Testis (tissue), 3 donors: ENCODE data around the gene OLFM4. TPM values are rescaled to one million over a fixed set of nuclear protein-coding genes. Genes with fewer than 3 reads are reported as not detected.

ENCODE experiments used
- DNase-seq: peaks from one replicate; pipeline ENCODE4 v3.0.0-alpha.2; 2019
- H3K27ac ChIP-seq, 2 donors: fragments of 200-600 bp; sonication (generic); one replicate each; pipeline ENCODE4 v1.5.1; 2019
- H3K27me3 ChIP-seq: fragments of 200-600 bp; sonication (generic); one replicate; pipeline ENCODE4 v1.5.1; 2019
- H3K36me3 ChIP-seq: fragments of 200-600 bp; sonication (generic); one replicate; pipeline ENCODE4 v1.5.1; 2017; ENCODE audit warnings: low read depth; ENCODE audit errors: missing control alignments
- H3K4me1 ChIP-seq: fragments of 200-600 bp; sonication (generic); one replicate; pipeline ENCODE4 v1.5.1; 2019
- H3K4me3 ChIP-seq, 2 donors: fragments of 200-600 bp; sonication (generic); one replicate each; pipeline ENCODE4 v1.5.1; 2017 to 2019
- H3K9me3 ChIP-seq: fragments of 200-600 bp; sonication (generic); one replicate; pipeline ENCODE4 v1.5.1; 2017
- POLR2A ChIP-seq: fragments of 450-650 bp; IDR thresholded peaks from one replicate; pipeline ENCODE4 v1.6.1; 2017; ENCODE audit warnings: antibody characterized with exemption, mild to moderate bottlenecking, moderate library complexity
- WGBS, 2 donors: methylation state at CpG; one replicate each; pipeline ENCODE4 v1.1.5; 2018; 5-methylcytosine and 5-hydroxymethylcytosine counted together
- intact Hi-C: fragments of 100-400 bp; cut with DNase I; formaldehyde crosslinking; loops from one replicate; pipeline ENCODE4 v1.15.1; 2023; ENCODE audit warnings: low total_unique reads
- polyA plus RNA-seq: library from polyadenylated mRNA; stranded (reverse); fragments of 350-450 nt; fragmentation: Illumina TruSeq; extraction: RNeasy Lipid Tissue Mini Kit (QIAGEN cat#74804); gene quantifications from one replicate; pipeline ENCODE4 v1.2.3, GENCODE V29; 2014; ENCODE audit warnings: low read depth, low replicate concordance; ENCODE audit not compliant: insufficient read depth
- total RNA-seq, 2 donors: library from RNA; depleted of rRNA; stranded (reverse); fragments of >200 nt; gene quantifications; one replicate each; pipeline ENCODE4 v1.2.3, GENCODE V29; 2016
- TF ChIP-seq, protein P1 (sequence below), 3 experiments: fragments of 450-650 bp in 2 of 3; fragments of 200-600 bp in 1 of 3; sonication (generic) in 1 of 3; IDR thresholded peaks; one replicate each; pipeline ENCODE4 v1.5.1; 2016 to 2019; ENCODE audit warnings: antibody characterized with exemption in 3 of 3, mild to moderate bottlenecking in 2 of 3, moderate library complexity in 1 of 3

Gene OLFM4
- total and polyA plus RNA-seq, 3 donors from 2014 or later: 0.08 to 4.8 (median 0.19) TPM

DNA sequence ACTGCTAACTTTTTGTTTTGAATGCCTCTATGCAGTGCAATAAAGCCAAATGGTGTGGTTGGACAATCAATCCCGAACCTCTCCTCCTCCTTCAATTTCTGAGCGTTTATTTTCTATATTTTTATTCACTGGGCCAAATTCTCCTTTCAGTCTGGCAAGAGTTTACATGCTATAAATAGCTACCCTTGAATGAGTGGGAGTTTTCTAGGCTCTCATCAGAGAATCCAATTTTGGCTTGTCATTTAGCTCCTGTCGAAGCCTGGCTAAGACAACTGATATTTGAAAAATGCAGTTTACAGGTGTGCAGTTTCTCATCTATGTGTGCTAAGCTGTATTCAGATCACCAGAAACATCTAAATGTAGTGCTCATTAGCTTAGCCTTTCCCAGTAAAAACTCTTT lies 61.8 kb downstream of the OLFM4 start:
- no peaks in the 10 kb centered on the region for H3K27me3 ChIP-seq

DNA sequence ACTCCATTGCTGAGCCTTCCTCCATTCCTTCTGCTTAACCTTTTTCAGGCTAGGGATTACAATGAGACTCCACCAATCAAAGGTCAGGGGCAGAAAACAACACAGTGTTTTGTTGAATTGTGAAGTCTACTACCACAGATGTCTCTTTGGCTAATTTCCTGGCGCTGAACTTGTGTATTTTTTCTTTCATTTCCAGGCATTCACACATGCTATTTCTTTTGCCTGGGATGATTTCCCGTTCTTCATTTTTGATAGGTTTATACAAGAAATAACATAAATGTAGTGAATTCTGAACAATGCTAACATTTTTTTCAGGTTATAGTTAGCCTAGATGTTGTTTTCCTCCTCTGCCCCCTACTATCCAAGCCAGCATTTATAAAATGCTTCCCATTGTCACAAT lies 64.3 kb downstream of the OLFM4 start:
- Histone ChIP-seq H3K9me3 (no peaks in the 10 kb centered on the region), H3K4me3 (no peak overlapping the region), H3K36me3 (no peaks in the 10 kb centered on the region), H3K4me1 (no peaks in the 10 kb centered on the region), H3K27me3 (no peaks in the 10 kb centered on the region), H3K27ac (no peak overlapping the region)
- TF ChIP-seq, protein P1, sequence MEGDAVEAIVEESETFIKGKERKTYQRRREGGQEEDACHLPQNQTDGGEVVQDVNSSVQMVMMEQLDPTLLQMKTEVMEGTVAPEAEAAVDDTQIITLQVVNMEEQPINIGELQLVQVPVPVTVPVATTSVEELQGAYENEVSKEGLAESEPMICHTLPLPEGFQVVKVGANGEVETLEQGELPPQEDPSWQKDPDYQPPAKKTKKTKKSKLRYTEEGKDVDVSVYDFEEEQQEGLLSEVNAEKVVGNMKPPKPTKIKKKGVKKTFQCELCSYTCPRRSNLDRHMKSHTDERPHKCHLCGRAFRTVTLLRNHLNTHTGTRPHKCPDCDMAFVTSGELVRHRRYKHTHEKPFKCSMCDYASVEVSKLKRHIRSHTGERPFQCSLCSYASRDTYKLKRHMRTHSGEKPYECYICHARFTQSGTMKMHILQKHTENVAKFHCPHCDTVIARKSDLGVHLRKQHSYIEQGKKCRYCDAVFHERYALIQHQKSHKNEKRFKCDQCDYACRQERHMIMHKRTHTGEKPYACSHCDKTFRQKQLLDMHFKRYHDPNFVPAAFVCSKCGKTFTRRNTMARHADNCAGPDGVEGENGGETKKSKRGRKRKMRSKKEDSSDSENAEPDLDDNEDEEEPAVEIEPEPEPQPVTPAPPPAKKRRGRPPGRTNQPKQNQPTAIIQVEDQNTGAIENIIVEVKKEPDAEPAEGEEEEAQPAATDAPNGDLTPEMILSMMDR (IDR thresholded peaks at IDR 0.05): no peak
- no peak for TF ChIP-seq POLR2A
- intact Hi-C loops: no loop called here
- WGBS, 2 donors: 59 to 71% methylated on average over 2 of the region's 2 CpGs
- DNase-seq: no peak

More for the DNA sequence above, 61.8 kb downstream of the OLFM4 start:
- WGBS, 2 donors: 31 to 40% methylated on average over 3 of the region's 3 CpGs
- no peaks in the 10 kb centered on the region for H3K4me1 ChIP-seq
- H3K4me3 ChIP-seq: no peak overlapping the region
- H3K36me3 ChIP-seq: no peaks in the 10 kb centered on the region
- intact Hi-C loops: no loop called here
- no peak for TF ChIP-seq POLR2A
- TF ChIP-seq, protein P1 (IDR thresholded peaks at IDR 0.05): no peak
- H3K9me3 ChIP-seq: no peaks in the 10 kb centered on the region
- DNase-seq: no peak
- H3K27ac ChIP-seq: no peak overlapping the region

DNA sequence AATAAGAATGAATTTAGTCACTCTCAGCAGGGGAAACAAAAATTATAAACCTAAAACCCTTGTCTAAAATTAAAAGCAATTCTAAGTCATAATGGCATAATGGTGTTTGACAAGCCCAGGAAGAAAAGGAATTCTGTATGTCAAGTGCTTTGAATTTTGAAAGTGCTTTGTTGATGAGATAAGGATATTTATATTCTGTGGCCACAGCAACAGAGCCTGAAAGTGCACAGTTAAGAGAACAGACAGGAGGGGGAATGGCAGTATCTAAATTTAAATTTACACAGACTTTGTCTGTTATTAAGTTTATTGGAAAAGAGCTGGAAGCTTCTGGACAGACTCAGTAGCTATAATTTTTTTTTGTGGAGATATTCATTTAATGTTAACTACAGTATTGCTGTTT lies 69.8 kb downstream of the OLFM4 start:
- H3K4me3 ChIP-seq: no peak overlapping the region
- TF ChIP-seq POLR2A: no peak
- TF ChIP-seq, protein P1 (IDR thresholded peaks at IDR 0.05): no peak
- H3K27ac ChIP-seq: no peak overlapping the region
- no peaks in the 10 kb centered on the region for H3K27me3 ChIP-seq
- intact Hi-C loops: no loop called here
- no peaks in the 10 kb centered on the region for H3K36me3 ChIP-seq
- no peaks in the 10 kb centered on the region for H3K4me1 ChIP-seq
- H3K9me3 ChIP-seq: no peaks in the 10 kb centered on the region
- DNase-seq: no peak

DNA sequence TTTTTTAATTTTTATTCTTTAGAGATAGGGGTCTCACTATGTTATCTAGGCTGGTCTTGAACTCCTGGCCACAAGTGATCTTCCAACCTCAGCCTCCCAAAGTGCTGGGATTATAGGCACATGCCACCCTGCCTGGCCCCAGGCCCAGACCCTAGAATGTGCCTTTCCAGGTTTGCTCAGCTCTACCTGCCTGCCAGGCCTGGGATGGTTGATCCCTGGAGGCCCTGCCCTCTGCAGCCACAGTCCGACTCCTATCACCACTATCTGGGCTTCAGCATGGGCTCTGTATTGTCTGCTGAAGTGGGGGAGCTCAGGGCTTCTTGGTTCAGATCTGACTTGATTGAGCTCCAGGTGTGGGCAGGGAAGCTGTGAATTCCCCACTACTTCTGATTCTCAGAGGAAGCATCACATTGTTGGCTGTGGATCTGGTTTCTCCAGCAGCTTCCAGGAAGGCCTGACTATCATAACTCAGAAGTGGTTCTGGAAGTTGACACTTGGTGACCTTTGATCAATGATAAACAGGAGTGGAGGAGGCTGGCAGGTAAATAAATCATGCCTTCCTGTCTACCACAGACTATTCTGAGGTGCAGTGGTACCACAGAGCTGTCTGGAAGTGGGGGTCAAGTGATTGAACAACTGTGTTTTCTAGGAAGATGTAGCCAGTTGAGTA lies 71.9 kb downstream of the OLFM4 start:
- 93 to 100% methylated on average over 1 of the region's 1 CpG for WGBS, 2 donors
- no peak overlapping the region for H3K27ac ChIP-seq
- no peak for DNase-seq
- TF ChIP-seq POLR2A: no peak
- TF ChIP-seq, protein P1 (IDR thresholded peaks at IDR 0.05): no peak
- H3K4me3 ChIP-seq: no peak overlapping the region
- H3K9me3 ChIP-seq: no peaks in the 10 kb centered on the region
- no peaks in the 10 kb centered on the region for H3K4me1 ChIP-seq
- no peaks in the 10 kb centered on the region for H3K27me3 ChIP-seq
- intact Hi-C loops: no loop called here
- H3K36me3 ChIP-seq: no peaks in the 10 kb centered on the region

Other genes with a start within 250 kb of the OLFM4 start
- gene PCDH8, start 180.2 kb upstream of the OLFM4 start, total RNA-seq: 1 to 10 TPM; 1.5 to 6.8 TPM
- gene PCDH8, start 180.2 kb upstream of the OLFM4 start, polyA plus RNA-seq: 5.1 TPM